WERI-Rb-1 (cell line): ENCODE results near the gene RSL24D1.

Source experiments
- DNase-seq: peaks from one replicate; pipeline ENCODE4 v3.0.0-alpha.2; 2020
- H3K27ac ChIP-seq: fragments of 250-450 bp; sonication (Bioruptor Pico); 2 replicates; pipeline ENCODE4 v1.5.1; 2020; ENCODE audit warnings: mild to moderate bottlenecking, moderate library complexity
- H3K27me3 ChIP-seq: fragments of 250-450 bp; sonication (Bioruptor Pico); 2 replicates; pipeline ENCODE4 v1.5.1; 2021; ENCODE audit warnings: mild to moderate bottlenecking, low read depth, moderate library complexity; ENCODE audit not compliant: insufficient read depth, severe bottlenecking
- H3K36me3 ChIP-seq: fragments of 250-450 bp; sonication (Bioruptor Pico); 2 replicates; pipeline ENCODE4 v1.5.1; 2020; ENCODE audit warnings: mild to moderate bottlenecking, moderate library complexity
- H3K4me3 ChIP-seq: 2 replicates; pipeline ENCODE4 v1.5.1; 2011; ENCODE audit warnings: low read depth, mild to moderate bottlenecking, control low read depth, low read length
- H3K9me3 ChIP-seq: fragments of 250-450 bp; sonication (Bioruptor Pico); 2 replicates; pipeline ENCODE4 v1.5.1; 2021; ENCODE audit warnings: mild to moderate bottlenecking, moderate library complexity; ENCODE audit not compliant: severe bottlenecking
- TF ChIP-seq, protein P1 (sequence below): IDR thresholded peaks from 2 replicates; pipeline ENCODE4 v1.5.1; 2011; ENCODE audit warnings: low read depth, mild to moderate bottlenecking, control low read depth, inconsistent platforms, low read length

The RSL24D1 gene

DNA sequence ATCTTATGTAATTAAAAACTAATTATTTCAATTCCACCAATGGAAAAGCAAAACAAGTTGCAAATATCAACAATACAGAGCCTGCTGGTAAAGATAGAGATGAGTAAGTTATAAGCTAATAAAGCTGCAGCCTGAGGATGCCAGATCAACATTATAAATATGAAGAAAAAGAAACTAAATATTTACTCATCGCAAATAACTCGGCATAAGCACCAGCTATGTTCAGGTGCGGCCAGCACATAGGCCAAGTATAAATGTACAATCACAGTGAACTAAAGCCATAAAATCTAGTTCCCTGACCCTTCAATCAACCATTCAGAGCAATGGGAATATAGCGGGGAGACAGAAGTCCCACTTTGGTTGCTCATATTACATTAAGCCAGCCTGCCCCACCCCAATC is 7.7 kb upstream of the RSL24D1 start:
- H3K36me3 ChIP-seq, result no peaks in the 10 kb centered on the region
- no peak overlapping the region for H3K4me3 ChIP-seq
- H3K9me3 ChIP-seq, result no peaks in the 10 kb centered on the region
- DNase-seq, result no peak
- no peaks in the 10 kb centered on the region for H3K27me3 ChIP-seq
- no peak overlapping the region for H3K27ac ChIP-seq
- TF ChIP-seq, protein P1, sequence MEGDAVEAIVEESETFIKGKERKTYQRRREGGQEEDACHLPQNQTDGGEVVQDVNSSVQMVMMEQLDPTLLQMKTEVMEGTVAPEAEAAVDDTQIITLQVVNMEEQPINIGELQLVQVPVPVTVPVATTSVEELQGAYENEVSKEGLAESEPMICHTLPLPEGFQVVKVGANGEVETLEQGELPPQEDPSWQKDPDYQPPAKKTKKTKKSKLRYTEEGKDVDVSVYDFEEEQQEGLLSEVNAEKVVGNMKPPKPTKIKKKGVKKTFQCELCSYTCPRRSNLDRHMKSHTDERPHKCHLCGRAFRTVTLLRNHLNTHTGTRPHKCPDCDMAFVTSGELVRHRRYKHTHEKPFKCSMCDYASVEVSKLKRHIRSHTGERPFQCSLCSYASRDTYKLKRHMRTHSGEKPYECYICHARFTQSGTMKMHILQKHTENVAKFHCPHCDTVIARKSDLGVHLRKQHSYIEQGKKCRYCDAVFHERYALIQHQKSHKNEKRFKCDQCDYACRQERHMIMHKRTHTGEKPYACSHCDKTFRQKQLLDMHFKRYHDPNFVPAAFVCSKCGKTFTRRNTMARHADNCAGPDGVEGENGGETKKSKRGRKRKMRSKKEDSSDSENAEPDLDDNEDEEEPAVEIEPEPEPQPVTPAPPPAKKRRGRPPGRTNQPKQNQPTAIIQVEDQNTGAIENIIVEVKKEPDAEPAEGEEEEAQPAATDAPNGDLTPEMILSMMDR, result no peak

DNA sequence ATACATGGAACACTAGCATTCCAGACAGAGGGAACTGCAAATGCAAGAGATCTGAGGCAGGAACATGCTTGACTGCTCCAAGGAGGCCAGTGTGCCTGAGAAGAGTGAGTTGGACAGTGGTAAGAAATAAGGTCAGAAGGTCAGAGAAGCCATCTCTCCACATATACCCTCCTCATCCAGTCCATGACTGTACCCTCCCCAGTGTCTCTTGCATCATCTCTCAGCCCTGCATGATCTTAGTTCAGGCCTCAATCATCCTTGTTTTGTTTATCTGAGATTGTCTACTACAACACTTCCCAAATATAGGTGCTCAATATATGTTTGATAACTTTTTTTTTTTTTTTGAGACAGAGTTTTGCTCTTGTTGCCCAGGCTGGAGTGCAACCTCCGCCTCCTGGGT is 5.5 kb upstream of the RSL24D1 start:
- no peak overlapping the region for H3K27ac ChIP-seq
- no peaks in the 10 kb centered on the region for H3K9me3 ChIP-seq
- H3K27me3 ChIP-seq, result no peaks in the 10 kb centered on the region
- no peak for DNase-seq
- no peaks in the 10 kb centered on the region for H3K36me3 ChIP-seq
- TF ChIP-seq, protein P1, result no peak
- H3K4me3 ChIP-seq, result no peak overlapping the region

DNA sequence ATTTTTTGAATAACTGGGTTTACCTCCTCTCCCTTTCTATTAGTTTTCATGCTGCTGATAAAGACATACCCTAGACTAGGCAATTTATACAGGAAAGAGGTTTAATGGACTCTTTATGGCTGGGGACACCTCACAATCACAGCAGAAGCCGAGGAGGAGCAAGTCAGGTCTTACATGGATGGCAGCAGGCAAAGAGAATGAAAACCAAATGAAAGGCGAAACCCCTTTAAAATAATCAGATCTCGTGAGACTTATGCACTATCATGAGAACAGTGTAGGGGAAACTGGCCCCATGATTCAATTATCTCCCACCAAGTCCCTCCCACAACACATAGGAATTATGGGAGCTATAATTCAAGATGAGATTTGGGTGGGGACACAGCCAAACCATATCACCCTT is 2.0 kb upstream of the RSL24D1 start:
- no peak for DNase-seq
- no peak overlapping the region for H3K27ac ChIP-seq
- no peaks in the 10 kb centered on the region for H3K27me3 ChIP-seq
- TF ChIP-seq, protein P1, result no peak
- no peak overlapping the region for H3K4me3 ChIP-seq
- no peaks in the 10 kb centered on the region for H3K9me3 ChIP-seq
- peaks cover 14% of the 10 kb centered on the region for H3K36me3 ChIP-seq

DNA sequence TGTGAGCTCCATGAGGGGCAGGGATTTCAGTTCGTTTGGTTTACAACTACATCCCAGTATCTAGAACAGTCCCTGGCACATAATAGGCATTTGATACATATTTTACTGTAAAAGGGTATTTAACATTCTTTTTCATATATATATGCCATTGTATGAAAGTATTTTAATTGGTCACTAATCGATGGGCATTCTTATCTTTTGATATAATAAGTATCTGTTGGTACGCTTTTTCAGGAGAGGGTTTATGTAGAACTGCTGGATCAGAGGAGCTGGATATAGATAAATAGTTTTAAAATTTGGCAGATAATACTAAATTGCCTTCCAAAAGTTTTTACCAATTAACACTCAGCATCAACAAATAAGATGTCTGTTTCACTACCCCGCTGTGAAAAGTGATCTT is 978 bp upstream of the RSL24D1 start:
- Histone ChIP-seq H3K36me3 (peaks cover 14% of the 10 kb centered on the region), H3K9me3 (no peaks in the 10 kb centered on the region), H3K4me3 (peak overlapping the region; percentile 91), H3K27me3 (no peaks in the 10 kb centered on the region), H3K27ac (no peak overlapping the region)
- no peak for DNase-seq
- TF ChIP-seq, protein P1, result no peak

DNA sequence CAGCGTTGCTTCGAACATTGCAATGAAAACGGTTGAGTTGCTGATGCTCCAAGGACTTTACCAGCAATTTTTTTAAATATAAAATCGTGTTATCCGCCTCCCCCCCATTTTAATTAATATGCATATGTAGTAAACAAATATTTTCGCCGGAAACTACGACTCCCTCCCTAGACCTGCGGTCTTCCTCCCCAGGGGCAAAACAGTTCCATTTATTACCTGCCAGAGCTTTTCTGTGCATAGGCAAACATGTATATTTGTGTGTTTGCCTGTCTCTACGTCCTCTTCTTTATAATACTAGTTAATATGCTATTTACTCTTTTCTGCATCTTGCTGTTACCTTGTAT is 593 bp upstream of the RSL24D1 start:
- no peaks in the 10 kb centered on the region for H3K9me3 ChIP-seq
- no peak for DNase-seq
- TF ChIP-seq, protein P1, result no peak
- peak overlapping the region; percentile 90 for H3K27ac ChIP-seq
- H3K36me3 ChIP-seq, result peaks cover 18% of the 10 kb centered on the region
- H3K4me3 ChIP-seq, result peak overlapping the region; percentile 91
- H3K27me3 ChIP-seq, result no peaks in the 10 kb centered on the region

DNA sequence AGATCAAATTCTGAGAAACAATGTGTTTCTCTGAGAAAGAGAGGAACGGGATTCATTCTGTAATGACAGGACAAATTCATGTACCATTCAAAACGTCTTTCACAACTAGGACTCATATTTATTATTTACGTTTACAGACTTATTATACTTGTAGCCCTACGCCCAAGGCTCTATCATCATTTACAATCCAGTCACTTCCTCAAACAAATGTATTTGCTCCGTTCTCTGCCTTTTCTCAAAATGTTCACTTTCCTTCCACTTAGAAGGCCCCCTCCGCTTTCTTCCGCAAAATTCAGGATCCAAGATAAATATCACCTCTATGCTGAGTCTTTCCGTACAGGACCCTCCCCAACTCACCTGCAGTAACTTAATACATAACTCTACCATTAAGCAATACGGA is 745 bp downstream of the RSL24D1 start:
- Histone ChIP-seq H3K9me3 (no peaks in the 10 kb centered on the region), H3K4me3 (peak overlapping the region; percentile 91), H3K36me3 (peaks cover 30% of the 10 kb centered on the region), H3K27me3 (no peaks in the 10 kb centered on the region), H3K27ac (peak overlapping the region; percentile 90)
- no peak for DNase-seq
- TF ChIP-seq, protein P1, result no peak
